HuH-7.5 (cell line): ENCODE data around the gene CD109.
"Not testable (repeated sequence)": the region's sequence is repeated elsewhere in the genome, so short reads cannot be mapped to it uniquely, and the experiment has no call there.

ENCODE experiments used
- DNase-seq: peaks from one replicate; pipeline ENCODE4 v3.0.0; 2011; ENCODE audit warnings: low spot score

Gene CD109

DNA sequence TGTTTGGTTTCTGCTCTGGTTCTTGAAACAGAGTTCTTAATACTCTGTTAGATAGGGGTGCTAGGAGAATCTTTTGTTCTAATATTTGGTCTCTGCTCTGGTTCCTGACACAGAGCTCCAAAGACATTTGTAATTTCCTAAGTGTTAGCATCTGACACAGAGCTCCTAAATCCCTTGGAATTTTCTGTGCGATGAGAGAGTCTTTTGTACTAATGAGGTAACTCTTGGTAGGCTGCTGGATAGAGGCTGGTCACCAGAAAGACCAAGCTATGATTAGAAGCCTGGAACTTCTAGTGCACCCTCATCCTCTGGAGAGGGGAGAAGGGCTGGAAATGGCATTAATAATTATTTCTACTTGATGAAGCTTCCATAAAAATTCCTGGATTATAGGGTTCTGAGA is 7.7 kb upstream of the CD109 start:
- no peak for DNase-seq

DNA sequence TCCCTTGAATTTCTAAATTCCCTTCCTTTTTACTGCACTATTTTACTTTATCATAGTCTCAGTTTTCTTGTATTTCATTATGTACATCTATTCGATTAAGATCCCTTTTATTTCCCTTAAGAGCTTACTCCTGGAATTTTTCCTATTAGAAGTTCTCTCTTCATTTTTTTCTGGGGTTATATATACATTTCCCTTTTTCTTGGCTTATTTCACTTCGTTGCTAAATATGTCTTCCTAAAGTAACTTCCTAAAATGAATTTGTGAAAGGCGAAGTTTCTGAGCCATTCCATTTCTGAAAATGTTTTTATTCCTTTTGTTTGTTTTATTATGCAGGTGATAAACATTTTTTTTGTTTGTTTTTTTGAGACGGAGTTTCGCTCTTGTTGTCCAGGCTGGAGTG is 5.9 kb upstream of the CD109 start:
- no peak for DNase-seq

DNA sequence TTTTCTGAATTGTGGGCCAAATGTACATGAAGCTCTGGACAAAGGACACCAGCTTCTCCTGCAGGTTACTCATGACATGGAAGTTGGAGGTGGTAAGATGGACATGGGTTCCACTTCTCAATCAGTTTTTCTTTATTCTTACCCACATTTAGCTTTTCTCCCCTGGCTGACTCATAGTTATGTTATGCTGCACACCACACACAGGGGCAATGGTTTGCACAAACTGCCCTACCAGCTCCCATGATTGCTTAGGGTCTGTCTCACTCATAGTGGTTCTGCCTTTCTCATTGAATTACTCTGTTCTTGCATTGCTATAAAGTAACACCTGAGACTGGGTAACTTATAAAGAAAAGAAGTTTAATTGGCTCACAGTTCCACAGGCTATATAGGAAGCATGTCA is 4.5 kb upstream of the CD109 start:
- DNase-seq, result no peak

DNA sequence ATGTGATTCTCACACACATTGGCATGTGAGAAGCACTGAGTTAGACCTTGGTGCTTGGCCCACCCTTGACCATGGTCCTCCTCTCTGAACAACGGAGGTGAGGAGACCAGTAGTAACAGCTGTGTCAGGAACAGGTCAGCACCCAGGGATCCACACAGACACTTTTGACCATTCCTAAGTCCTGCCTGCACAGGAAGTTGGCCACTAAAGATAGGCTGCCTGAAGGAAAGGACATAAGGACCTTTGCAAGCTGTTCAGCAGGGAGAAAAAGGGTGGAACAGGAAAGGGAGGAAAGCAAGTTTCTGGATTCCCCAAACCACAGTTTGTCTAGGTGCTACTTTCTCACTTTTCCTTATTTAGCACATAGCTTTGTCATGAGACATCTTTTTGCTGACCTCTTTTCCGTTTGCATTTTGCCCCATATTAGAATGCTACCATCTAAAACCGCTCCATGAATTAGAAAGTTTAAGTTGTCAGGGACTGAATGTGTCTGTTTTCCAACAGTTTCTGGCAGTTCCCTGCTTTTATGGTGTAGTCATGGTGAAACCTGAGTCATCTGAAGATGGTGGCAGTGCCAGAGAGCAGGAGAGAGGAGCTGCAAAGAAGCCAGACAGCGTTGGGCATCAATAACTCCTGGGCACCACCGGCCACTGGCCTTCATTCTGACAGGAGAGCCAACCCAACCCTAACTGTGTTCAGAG is 1.1 kb upstream of the CD109 start:
- DNase-seq, result no peak

DNA sequence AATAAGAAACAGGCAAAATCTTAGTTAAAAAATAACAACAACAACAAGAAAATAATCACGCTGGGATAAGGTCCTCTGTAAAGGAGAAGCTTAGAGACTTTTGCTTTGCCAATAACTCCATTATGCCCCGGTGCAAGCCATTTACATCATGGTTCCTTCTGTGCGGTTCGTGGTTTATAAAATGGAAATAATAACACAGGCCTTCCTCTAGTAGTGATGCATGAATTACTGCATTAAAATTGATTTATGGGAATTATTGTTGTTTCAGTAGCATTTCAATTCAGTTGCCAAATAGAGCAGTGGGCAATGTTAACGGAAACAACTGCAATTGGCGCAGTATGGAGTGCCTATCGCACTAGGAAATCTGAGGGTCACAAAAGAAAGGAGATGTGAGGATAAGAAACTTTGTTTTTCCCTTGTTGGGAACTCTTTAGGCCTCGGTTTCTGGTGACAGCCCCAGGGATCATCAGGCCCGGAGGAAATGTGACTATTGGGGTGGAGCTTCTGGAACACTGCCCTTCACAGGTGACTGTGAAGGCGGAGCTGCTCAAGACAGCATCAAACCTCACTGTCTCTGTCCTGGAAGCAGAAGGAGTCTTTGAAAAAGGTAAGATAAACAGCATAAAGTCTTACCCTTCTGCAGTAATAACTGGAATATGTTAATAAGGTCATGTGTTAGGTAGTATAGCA is 1.1 kb downstream of the CD109 start:
- DNase-seq, result no peak

DNA sequence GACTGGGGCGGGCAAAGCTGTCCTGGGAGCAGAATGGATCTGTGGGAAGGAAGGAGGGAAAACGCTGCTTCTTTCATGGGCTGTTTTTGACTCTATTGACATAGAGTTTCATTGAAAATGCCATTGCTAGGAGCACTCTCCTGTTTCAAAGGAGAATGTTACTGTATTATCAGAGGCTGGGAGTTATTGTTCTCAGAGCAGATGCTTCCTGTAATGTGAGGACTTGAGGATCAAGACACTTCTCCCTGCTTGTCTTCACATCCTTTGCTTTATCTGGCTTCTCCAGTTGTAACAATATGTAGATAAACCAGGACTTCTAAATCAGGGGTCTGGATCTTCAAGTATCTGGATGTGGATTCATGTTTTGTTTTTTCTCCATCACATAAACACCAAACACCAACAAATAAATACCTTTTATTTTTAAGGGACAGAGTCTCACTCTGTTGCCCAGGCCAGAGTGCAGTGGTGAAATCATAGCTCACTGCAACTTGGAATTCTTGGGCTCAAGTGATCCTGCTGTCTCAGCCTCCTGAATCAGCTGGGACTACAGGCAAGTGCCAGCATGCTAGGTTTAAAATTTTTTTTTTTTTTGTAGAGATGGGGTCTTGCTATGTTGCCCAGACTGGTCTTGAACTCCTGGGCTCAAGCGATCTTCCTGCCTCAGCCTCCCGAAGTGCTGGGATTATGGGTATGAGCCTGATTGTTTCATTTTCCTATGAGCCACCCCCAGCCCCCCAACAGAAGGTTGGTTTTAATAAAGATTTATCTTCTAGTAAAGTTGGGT is 3.9 kb downstream of the CD109 start:
- no peak for DNase-seq

DNA sequence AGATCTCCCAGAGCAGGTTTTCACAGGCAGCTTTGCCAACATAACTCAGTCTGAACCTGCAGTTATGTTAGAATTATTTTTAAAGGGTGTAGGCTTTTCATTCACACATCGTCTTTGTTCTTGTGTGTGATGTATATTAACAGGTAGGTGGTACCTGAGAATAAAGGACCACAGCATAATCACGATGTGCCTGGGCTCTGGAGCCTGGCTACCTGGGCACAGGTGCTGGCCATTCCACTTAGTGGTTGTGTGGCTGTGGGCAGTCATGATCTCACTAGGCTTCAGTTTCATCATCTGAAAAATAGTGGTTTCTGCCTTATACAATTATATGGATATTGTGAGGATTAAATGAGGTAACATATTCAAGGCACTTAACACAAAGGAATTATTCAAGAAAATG is 6.4 kb downstream of the CD109 start:
- no peak for DNase-seq

DNA sequence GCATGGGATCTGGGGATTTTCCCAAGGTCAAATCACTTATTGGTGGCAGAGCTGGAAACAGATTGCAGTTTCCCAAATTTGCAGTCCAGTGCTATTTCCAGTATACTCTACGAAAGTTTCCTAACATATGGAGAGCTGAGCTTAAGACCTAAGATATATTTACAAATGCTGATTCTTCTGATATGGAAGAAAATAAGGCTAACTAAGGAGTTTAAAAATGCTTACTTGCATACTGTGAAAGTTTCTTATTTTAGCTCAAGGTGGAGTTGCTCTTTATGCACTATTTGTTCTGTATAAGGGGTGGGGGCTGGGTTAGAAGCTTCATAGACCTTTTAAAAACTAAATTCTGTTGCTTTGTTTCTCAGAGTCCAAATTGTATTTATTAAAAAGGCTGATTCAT is 7.5 kb downstream of the CD109 start:
- no peak for DNase-seq

DNA sequence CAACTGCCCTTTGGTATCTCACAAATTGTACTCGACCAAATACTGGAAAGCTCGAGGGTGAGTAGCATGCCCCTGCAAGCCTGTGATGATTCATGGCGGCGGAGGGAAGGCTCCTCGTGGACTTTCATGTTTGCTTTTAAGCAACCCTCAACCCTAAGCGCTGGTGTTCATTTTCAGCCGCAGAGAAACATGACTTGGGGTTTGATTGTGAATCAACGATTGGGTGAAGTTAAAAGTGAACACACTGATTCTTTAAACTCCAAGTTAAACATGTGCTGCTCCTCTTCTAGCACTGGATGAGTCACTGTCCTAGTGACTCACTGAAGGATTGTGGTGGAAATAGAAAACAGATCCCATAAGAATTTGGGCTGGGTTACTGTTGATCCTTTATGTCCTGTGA is 8.3 kb downstream of the CD109 start:
- no peak for DNase-seq

DNA sequence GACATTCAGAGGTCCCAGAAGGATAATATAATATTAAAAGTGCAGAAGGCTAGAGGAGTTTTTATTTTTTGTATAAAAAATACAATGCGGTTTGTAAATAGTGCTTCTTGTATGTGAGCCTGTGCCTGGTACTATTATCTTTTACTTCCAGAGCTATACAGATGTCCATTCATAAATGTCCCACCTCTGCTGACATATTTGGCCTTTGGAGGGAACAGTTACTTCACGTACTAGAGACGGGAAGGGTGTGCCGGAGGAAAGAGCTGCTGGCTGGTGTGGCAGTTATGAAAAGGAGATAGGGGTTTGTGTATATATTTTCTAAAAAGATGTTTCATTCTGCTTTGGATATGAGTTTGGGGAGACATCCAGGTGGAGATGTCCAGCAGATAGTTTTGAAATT is 8.8 kb downstream of the CD109 start:
- no peak for DNase-seq

DNA sequence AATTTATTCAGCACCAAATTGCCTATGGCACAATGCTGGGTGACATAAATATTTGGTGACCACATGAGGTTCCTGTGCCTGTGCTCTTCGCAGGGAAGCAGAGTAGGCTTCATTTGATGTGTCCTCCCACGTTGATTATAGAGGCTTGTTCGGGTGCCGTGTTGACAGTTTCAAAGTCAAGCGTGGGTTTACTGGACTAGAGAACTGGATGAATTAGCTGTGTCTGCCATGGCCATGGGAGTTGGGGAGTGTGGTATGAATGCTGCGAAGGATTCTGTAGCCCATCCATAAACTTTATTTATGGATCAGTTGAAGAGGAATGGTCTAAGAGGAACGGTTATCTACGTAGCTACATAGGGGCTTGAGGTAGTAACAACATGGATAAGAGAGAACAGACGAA is 11.0 kb downstream of the CD109 start:
- no peak for DNase-seq

DNA sequence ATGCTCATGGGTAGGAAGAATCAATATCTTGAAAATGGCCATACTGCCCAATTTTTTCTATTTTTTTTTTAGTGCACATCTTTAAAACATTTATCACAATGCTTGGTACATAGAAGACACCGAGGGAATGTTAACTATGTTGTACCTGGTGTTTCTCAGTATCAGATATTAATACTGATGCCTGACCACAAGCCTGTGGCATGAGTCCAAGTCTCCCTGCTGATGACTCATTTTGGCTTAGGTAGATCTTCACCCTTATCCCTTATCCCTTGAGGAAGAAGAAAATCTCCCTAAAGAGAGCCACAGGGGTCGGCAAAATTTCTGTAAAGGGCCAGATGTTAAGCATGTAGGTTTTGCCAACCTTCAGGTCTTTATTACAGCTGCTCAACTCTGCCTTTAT is 14.5 kb downstream of the CD109 start:
- no peak for DNase-seq

DNA sequence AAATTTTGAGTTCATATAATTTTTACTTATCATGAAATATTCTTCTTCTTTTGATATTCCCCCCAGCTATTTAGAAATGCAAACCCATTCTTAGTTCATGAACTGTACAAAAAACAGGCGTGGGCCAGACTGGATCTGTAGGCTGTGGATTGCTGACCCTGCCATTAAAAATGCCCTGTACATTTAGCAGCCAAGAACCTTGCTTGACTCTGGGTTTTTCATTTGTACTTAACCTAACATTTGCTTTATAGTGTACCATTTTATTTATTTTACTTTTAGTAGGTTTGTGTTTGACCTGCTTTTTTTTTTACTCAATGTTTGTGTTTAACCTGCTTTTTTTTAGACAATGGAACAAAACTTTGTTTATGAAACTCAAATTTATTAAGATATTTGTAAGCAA is 14.9 kb downstream of the CD109 start:
- DNase-seq, result no peak

DNA sequence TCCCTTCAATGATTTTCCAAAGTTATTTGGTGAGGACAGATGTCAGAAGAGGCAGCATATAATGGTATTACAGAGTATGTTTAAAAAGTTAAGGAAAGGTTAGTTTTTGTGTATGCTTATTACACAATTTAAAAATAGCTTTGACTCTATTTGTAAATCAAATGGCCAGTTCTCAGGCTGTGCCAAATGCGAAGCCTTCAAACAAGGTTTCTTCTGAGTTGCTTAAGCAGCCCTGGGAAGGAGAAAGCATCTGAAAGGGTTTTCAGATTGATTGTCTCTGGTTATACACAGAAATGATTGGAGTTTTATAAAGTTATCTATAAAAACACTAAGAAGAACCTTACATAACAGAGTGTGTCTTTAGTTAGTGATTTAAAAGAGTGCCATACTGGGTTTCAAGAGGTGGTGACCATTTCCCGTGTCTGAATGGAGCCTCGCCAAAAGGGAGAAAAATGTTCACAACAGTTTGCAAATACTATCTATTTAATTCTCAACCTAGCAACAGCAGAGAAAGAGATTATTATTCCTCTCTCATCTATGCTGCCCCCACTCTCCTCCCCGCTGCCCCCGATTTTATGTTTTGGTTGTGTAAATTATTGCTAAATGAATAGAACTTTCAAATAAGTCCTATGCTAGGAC is 16.7 kb downstream of the CD109 start:
- no peak for DNase-seq

DNA sequence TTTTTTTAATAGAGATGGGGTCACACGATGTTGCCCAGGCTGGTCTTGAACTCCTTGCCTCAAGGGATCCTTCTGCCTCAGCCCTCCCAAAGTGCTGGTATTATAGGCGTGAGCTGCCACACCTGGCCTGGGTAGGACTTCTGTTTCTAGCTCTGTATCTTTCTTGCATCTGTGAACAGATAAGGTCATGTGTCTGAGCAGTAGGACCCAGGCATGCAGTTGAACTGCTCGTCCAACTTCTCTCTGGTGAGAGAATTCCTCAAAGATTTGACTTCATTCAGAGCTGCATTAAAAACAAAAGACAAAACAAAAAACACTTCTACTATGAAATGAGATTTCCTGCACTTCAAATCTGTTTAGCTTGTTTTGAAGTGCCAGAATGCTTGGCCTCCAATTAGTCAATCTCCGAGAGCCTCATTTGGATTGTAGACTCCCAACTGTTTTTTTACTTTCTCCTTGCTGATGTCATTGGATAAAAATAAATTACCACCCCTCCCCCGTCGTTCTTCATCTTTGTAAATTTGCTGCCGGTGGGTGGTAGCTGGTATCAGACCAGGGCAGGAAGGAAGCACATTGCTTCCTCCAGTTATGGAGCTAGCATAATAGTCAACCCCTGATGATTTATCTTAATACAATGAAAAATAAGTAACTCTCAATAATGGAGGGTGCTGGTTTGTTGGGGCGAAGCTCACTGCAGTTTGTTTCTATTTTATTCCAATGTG is 17.6 kb downstream of the CD109 start:
- DNase-seq, result no peak

DNA sequence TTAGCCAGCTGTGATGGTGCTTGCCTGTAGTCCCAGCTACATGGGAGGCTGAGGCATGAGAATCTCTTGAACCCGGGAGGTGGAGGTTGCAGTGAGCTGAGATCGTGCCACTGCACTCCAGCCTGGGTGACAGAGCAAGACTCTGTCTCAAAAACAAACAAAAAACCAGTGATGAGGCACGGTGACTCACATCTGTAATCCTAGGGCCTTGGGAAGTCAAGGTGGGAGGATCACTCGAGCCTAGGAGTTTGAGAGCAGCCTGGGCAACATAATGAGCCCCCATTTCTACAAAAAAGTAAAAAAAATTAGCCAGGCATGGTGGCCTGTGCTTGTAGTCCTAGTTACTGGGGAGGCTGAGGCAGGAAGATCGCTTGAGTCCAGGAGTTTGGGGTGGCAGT is 19.1 kb downstream of the CD109 start:
- DNase-seq, result not testable (repeated sequence)

DNA sequence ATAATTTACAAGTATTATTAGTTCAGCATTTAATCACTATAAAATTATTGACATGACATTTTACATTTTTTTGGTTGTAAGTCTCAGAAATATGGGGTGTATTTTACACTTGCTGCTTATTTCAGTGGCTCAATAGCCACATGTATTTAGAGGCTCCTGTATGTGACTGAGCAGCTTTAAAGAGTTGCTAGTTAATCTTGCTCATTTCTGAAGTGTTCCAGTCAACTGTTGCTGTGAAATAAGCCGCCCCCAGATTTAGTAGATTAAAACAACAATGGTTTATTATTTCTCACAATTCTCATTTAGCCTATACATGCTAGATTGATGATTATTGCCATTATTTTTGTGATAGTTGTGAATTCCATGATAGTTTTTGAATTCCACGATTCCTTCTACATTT is 23.0 kb downstream of the CD109 start:
- no peak for DNase-seq

DNA sequence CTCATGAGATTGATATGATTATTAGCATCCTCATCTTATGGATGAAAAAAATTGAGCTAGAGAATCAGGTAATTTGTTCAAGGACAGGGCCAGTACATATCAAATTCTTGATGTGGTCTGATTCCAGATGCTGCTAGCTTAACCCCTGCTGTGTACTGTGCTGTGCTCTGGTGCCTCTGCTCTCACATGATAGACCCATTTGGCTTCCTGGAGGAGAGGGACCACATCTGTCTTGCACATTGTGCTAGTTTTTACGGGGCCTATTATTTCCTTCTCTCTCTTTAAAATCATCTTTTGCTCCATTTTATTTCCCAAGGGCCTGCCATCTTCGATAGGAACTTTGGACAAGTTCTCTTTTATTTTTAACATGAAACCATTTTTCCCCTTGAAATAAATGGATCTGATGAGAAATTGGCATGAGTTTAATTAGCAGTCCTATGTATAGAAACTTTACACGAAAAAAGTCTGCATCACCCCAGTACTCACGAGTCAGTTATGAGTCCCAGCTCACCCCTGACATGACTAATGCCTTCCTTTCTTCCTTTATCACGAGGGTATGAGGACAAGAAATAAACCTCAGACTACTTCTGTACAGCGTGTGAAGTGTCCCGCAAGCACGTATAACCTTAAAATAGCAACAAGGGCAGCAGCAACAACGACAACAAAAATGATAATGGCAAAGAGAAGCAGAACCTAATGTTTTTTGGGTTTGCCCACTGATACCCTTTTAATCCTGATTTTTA is 26.5 kb downstream of the CD109 start:
- DNase-seq, result no peak

DNA sequence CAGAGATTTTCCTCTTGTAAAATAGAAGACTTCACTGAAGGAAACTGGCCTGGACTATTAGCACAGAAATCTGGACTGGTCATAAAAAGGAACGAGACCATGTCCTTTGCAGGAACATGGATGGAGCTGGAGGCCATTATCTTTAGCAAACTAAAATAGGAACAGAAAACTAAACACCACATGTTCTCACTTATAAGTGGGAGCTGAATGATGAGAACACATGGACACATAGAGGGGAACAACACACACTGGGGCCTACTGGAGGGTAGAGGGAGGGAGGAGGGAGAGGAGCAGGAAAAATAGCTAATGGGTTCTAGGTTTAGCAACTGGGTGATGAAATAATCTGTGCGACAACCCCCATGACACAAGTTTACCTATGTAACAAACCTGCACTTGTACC is 27.5 kb downstream of the CD109 start:
- DNase-seq, result not testable (repeated sequence)

DNA sequence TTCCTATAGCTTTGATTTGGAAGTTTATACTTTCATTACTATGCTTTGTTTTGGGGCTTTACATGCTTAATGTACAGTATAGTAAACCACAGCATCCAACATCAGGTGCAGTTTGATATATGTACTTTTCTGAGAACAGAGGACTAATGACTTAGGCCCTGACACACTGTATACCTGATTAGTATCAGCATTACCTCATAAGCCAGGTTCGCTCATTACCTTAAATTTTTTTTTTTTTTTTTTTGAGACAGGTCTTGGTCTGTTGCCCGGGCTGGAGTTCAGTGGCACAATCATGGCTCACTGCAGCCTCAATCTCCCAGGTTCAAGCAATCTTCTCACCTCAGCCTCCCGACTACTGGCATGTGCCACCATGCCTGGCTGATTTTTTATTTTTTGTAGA is 28.4 kb downstream of the CD109 start:
- no peak for DNase-seq

DNA sequence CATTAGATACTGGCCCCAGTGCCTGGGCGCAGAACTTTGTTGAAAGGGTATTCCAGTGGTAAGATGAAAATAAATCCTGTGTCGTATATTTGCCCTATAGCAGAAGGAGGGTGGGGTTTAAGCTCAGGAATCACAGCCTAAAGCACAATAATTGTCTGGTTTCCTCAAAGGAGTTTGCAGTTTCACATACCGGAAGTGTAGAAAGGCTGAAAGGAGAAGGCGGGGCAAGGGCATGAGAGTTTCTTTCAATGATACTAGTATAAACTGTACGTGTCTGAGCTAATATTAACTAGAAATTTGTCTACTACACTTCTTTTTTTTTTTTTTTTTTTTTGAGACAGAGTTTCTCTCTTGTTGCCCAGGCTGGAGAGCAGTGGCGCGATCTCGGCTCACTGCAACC is 29.2 kb downstream of the CD109 start:
- DNase-seq, result not testable (repeated sequence)
